Gastroesophageal sphincter (tissue), 4 donors: ENCODE data around the gene ZBTB25. TPM values are rescaled to one million over a fixed set of nuclear protein-coding genes. Genes with fewer than 3 reads are reported as not detected.

ENCODE experiments used
- ATAC-seq: fragments of 150-250 bp; one replicate; pipeline ENCODE4 v1.9.1; 2016; ENCODE audit warnings: mild to moderate bottlenecking, moderate library complexity
- H3K27ac ChIP-seq, 4 donors: fragments of 200-600 bp; sonication (generic) in 3 of 4; 1 replicate in 3 of 4; 2 replicates in 1 of 4; pipeline ENCODE4 v1.5.1; 2016 to 2019
- H3K27me3 ChIP-seq: fragments of 200-600 bp; sonication (generic); one replicate; pipeline ENCODE4 v1.5.1; 2019
- H3K36me3 ChIP-seq, 2 donors: fragments of 200-600 bp; sonication (generic); one replicate each; pipeline ENCODE4 v1.5.1; 2019; ENCODE audit warnings: control low read depth in 1 of 2
- H3K4me1 ChIP-seq, 3 donors: fragments of 200-600 bp; sonication (generic); 1 replicate in 2 of 3; 2 replicates in 1 of 3; pipeline ENCODE4 v1.5.1; 2016 to 2019; ENCODE audit warnings: control low read depth in 2 of 3
- H3K4me3 ChIP-seq, 2 donors: fragments of 200-600 bp; sonication (generic); one replicate each; pipeline ENCODE4 v1.5.1; 2019; ENCODE audit warnings: mild to moderate bottlenecking in 1 of 2, moderate library complexity in 1 of 2
- H3K9me3 ChIP-seq, 3 donors: fragments of 200-600 bp; sonication (generic); one replicate each; pipeline ENCODE4 v1.5.1; 2017 to 2019; ENCODE audit warnings: control low read depth in 2 of 3
- EP300 ChIP-seq: sonication (generic); formaldehyde crosslinking; IDR thresholded peaks from one replicate; pipeline ENCODE4 v1.6.1; 2017; ENCODE audit warnings: antibody characterized with exemption, mild to moderate bottlenecking
- POLR2A ChIP-seq, 2 donors: fragments of 450-650 bp; IDR thresholded peaks; one replicate each; pipeline ENCODE4 v1.6.1; 2017; ENCODE audit warnings: antibody characterized with exemption in 2 of 2, mild to moderate bottlenecking in 2 of 2, moderate library complexity in 1 of 2
- POLR2AphosphoS5 ChIP-seq: sonication (generic); formaldehyde crosslinking; IDR thresholded peaks from one replicate; pipeline ENCODE4 v1.6.1; 2017; ENCODE audit warnings: antibody characterized with exemption
- WGBS, 2 donors: methylation state at CpG; one replicate each; pipeline ENCODE4 v1.1.5; 2018; ENCODE audit warnings: low coverage in 1 of 2; 5-methylcytosine and 5-hydroxymethylcytosine counted together
- total RNA-seq, 4 donors: library from RNA; depleted of rRNA; stranded (reverse); fragments of >200 nt; gene quantifications; one replicate each; pipeline ENCODE4 v1.1.0, GENCODE V29; 2016
- TF ChIP-seq, protein P1 (sequence below), 4 experiments: fragments of 200-600 bp in 2 of 4; fragments of 450-650 bp in 2 of 4; sonication (generic) in 1 of 4; IDR thresholded peaks; one replicate each; pipeline ENCODE4 v1.5.1; 2017 to 2019; ENCODE audit warnings: antibody characterized with exemption in 4 of 4, mild to moderate bottlenecking in 2 of 4, moderate library complexity in 2 of 4

The ZBTB25 gene
- total RNA-seq, 4 donors from 2014 or later, result 7.4 to 12.5 (median 9.8) TPM

DNA sequence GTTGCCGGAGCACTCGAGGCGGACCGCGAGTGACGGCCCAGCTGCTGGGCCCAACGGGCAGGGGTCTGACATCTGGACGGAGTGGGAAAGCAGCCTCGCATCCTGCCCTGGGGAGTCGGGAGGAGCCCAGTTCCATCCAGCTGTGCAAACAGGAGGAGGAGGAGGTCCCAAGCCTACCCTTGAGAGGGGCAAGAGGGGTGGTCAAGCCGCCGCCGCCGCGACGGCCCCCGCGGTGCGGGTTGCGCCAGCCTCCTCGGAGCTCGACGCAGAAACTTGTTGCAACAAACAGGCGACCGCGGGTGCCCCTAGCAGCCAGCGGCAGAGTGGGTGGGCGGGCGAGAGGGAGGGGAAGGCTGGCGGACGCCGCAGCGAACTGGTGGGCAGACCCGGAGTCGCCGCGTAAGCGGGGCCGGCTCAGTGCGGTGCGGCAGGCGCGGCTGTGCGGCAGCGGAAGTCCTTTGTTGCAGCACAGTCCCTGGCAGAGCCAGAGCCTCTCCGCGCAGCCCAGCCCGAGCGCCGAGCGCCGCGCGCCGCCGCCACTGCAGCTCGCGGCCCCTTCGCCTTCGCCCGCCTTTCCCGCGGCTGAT is 765 bp upstream of the ZBTB25 start, which contains the start of gene ZBTB1:
Gene ZBTB1 (plus strand): TSS at position 461 of the 587 bp plus-strand sequence. CDS start 16,735 bp downstream, outside the sequence.
- peaks cover 3 to 72% (median 26%) of the 10 kb centered on the region in 3 donors for H3K4me1 ChIP-seq
- peak within 1 kb of the TSS; percentile 87 to 88 for H3K4me3 ChIP-seq
- no peaks in the 10 kb centered on the region for H3K36me3 ChIP-seq
- no peaks in the 10 kb centered on the region for H3K27me3 ChIP-seq
- H3K27ac ChIP-seq, result peak within 1 kb of the TSS; percentile 96 to 99 (median 98)
- peak; percentile 72 for ATAC-seq
- TF ChIP-seq POLR2A (IDR thresholded peaks at IDR 0.05) (peak; percentile 85 to 87), POLR2AphosphoS5 (peak; percentile 84), EP300 (no peak)
- TF ChIP-seq, protein P1, sequence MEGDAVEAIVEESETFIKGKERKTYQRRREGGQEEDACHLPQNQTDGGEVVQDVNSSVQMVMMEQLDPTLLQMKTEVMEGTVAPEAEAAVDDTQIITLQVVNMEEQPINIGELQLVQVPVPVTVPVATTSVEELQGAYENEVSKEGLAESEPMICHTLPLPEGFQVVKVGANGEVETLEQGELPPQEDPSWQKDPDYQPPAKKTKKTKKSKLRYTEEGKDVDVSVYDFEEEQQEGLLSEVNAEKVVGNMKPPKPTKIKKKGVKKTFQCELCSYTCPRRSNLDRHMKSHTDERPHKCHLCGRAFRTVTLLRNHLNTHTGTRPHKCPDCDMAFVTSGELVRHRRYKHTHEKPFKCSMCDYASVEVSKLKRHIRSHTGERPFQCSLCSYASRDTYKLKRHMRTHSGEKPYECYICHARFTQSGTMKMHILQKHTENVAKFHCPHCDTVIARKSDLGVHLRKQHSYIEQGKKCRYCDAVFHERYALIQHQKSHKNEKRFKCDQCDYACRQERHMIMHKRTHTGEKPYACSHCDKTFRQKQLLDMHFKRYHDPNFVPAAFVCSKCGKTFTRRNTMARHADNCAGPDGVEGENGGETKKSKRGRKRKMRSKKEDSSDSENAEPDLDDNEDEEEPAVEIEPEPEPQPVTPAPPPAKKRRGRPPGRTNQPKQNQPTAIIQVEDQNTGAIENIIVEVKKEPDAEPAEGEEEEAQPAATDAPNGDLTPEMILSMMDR (IDR thresholded peaks at IDR 0.05), result peak in 1 of 4 experiments; percentile 15
- WGBS, 2 donors, result no CpG with 5 or more reads among the region's 63 CpGs
- H3K9me3 ChIP-seq, result no peaks in the 10 kb centered on the region

- H3K27me3 ChIP-seq, result no peaks in the 10 kb centered on the region
- H3K27ac ChIP-seq, result peak overlapping the region; percentile 96 to 99 (median 98)
- WGBS, 2 donors, result 0% methylated on average over 15 to 22 of the region's 29 CpGs
- ATAC-seq, result no peak
- H3K4me3 ChIP-seq, result peak overlapping the region; percentile 87 to 88
- no peaks in the 10 kb centered on the region for H3K9me3 ChIP-seq
- H3K36me3 ChIP-seq, result peaks cover 0 to 4% of the 10 kb centered on the region in 2 donors
- TF ChIP-seq POLR2AphosphoS5 (no peak), EP300 (no peak), POLR2A (IDR thresholded peaks at IDR 0.05) (no peak)
- TF ChIP-seq, protein P1 (IDR thresholded peaks at IDR 0.05), result no peak
- peaks cover 3 to 60% (median 26%) of the 10 kb centered on the region in 3 donors for H3K4me1 ChIP-seq
Measured at GRCh38 chr14:64502887-64503433, 678 bp downstream of the ZBTB25 start.

DNA sequence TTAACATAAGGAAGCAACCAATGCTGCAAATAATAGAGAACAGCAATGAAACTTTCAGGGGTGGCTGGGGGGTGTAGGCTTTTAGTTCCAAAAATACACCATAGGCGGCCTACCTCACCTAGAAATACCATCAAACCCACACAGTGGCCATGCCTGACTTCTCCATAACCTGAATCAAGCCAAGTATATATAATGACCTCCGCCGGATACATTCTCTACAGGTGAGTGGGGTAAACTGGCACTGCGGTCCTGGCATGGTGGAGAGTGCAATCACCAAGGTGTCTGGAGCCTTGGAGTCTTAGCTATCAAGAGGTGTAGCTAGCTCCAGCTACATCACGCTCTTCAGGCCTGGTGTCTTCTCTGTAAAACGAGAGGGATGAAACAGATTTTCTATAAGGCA is 1.2 kb downstream of the ZBTB25 start:
- H3K4me1 ChIP-seq, result peaks cover 3 to 55% (median 24%) of the 10 kb centered on the region in 3 donors
- peak overlapping the region; percentile 87 to 88 for H3K4me3 ChIP-seq
- H3K36me3 ChIP-seq, result peaks cover 0 to 5% of the 10 kb centered on the region in 2 donors
- peak overlapping the region; percentile 96 to 99 (median 98) for H3K27ac ChIP-seq
- H3K27me3 ChIP-seq, result no peaks in the 10 kb centered on the region
- no peak for ATAC-seq
- TF ChIP-seq POLR2A (IDR thresholded peaks at IDR 0.05), result no peak
- TF ChIP-seq POLR2AphosphoS5, result no peak
- TF ChIP-seq EP300, result no peak
- TF ChIP-seq, protein P1 (IDR thresholded peaks at IDR 0.05), result no peak
- H3K9me3 ChIP-seq, result no peaks in the 10 kb centered on the region
- WGBS, 2 donors, result 40 to 53% methylated on average over 2 to 6 of the region's 6 CpGs

- H3K9me3 ChIP-seq, result no peaks in the 10 kb centered on the region
- peaks cover 3 to 47% (median 21%) of the 10 kb centered on the region in 3 donors for H3K4me1 ChIP-seq
- no peaks in the 10 kb centered on the region for H3K27me3 ChIP-seq
- H3K36me3 ChIP-seq, result peaks cover 0 to 5% of the 10 kb centered on the region in 2 donors
- 37 to 44% methylated on average over 6 of the region's 8 CpGs for WGBS, 2 donors
- H3K27ac ChIP-seq, result peak overlapping the region; percentile 96 to 99 (median 98)
- H3K4me3 ChIP-seq, result peak overlapping the region in 1 of 2 donors; percentile 87
- TF ChIP-seq POLR2AphosphoS5, result peak; percentile 87
- TF ChIP-seq EP300, result no peak
- TF ChIP-seq, protein P1 (IDR thresholded peaks at IDR 0.05), result peak in 3 of 4 experiments; percentile 7 to 45 (median 41)
- TF ChIP-seq POLR2A (IDR thresholded peaks at IDR 0.05), result peak; percentile 28 to 54
- ATAC-seq, result peak; percentile 37
Measured at GRCh38 chr14:64501411-64502171, 2.0 kb downstream of the ZBTB25 start.
